Measurements from ENCODE around the gene ABCC10.

The ABCC10 gene

DNA sequence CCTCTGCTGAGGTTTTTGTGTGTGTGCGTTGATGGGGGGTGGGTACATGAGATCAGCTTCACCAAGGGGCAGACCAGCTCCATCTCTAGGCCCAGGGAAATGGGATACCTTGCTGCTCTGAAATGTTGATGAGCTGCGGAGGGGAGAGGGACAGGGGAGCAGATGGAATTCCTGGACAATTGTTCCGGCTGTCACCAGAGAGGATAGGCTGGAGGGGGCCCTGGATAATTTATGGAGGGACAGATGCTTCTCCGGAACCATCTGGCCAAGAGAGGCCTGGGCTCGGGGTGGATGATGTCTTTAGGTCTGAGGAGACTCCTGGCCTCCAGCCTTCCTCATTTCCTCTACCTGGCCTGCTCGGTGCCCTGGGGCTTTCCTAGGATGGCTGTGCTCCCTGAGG is 48.2 kb downstream of the ABCC10 start:
- no peak for DNase-seq
- H3K4me3 Mint-ChIP-seq, result no peak overlapping the region
- no peaks in the 10 kb centered on the region for H3K36me3 Mint-ChIP-seq (ENCODE audit: low read depth)
- TF ChIP-seq, protein P1, sequence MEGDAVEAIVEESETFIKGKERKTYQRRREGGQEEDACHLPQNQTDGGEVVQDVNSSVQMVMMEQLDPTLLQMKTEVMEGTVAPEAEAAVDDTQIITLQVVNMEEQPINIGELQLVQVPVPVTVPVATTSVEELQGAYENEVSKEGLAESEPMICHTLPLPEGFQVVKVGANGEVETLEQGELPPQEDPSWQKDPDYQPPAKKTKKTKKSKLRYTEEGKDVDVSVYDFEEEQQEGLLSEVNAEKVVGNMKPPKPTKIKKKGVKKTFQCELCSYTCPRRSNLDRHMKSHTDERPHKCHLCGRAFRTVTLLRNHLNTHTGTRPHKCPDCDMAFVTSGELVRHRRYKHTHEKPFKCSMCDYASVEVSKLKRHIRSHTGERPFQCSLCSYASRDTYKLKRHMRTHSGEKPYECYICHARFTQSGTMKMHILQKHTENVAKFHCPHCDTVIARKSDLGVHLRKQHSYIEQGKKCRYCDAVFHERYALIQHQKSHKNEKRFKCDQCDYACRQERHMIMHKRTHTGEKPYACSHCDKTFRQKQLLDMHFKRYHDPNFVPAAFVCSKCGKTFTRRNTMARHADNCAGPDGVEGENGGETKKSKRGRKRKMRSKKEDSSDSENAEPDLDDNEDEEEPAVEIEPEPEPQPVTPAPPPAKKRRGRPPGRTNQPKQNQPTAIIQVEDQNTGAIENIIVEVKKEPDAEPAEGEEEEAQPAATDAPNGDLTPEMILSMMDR (IDR thresholded peaks at IDR 0.05), result no peak
- peaks cover 13% of the 10 kb centered on the region for H3K27me3 Mint-ChIP-seq (ENCODE audit: low read depth, poor library complexity)
- no peak overlapping the region for H3K27ac Mint-ChIP-seq
- H3K9me3 Mint-ChIP-seq, result no peaks in the 10 kb centered on the region
- H3K4me1 Mint-ChIP-seq, result peaks cover 47% of the 10 kb centered on the region

DNA sequence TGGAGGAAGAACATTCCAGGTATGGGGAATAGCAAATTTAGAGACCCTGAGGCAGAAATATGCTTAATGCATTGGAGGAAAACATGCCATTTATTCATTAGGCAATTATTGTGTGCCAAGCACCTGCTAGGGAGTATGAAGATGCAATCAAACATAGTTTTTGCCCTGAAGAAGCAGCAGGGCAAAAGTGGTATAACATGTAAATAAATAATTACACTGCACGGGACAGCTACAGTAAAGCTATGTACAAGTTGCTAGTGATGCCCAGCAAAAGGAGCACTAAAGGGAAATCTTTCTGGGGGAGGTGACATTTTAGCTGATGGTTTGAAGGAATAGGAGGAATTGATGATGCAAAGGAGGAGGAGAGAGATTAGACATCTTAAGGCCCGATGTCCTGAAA is 49.4 kb downstream of the ABCC10 start:
- Mint-ChIP-seq H3K27me3 (ENCODE audit: low read depth, poor library complexity) (peaks cover 6% of the 10 kb centered on the region), H3K27ac (peak overlapping the region; percentile 81), H3K9me3 (no peaks in the 10 kb centered on the region), H3K4me3 (peak overlapping the region; percentile 92), H3K36me3 (ENCODE audit: low read depth) (no peaks in the 10 kb centered on the region), H3K4me1 (peaks cover 57% of the 10 kb centered on the region)
- TF ChIP-seq, protein P1 (IDR thresholded peaks at IDR 0.05), result no peak
- no peak for DNase-seq

DNA sequence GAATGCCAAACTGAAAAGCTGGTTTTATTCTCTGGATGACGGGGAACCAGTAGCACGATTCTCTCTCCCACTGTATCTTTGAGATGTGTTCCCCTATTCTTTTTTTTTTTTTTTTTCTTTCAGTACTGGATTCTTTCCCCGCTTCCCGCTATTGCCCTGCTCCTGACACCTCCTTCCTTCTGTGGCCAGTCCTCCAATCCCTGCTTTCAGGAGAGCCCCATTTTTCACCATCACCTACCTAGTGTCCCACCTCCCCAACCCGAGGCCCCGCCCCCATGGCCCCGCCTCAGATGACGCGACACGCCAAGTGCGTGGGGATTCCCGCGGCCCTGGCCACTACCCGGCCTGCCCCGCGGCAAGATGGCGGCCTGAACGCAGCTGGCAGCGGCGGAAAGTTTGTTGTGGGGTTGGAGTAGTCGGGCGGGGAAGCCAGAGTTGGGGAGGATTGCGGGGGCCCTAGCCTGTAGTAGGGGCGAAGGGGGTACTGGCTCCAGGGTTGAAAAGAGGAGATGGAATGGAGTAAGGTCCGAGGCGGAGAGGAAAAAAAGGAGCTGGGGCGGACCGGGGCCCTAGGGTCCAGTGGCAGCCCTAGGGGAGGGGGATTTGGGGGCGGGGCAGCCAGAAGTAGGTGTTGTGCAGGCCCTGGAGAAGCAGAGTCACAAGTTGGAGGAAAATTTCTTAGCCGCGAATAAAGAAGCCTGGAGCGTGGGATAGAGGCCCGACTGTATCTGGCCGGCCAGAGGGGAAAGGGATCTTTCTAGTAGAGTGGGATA is 50.1 kb downstream of the ABCC10 start, which contains the start of gene TJAP1:
Gene TJAP1 (plus strand): TSS at position 336 of the 773 bp plus-strand sequence. CDS start 21,432 bp downstream, outside the sequence.
- Mint-ChIP-seq H3K27ac (peak within 1 kb of the TSS; percentile 81), H3K4me1 (peaks cover 63% of the 10 kb centered on the region), H3K4me3 (peak within 1 kb of the TSS; percentile 92), H3K36me3 (ENCODE audit: low read depth) (no peaks in the 10 kb centered on the region), H3K9me3 (no peaks in the 10 kb centered on the region), H3K27me3 (ENCODE audit: low read depth, poor library complexity) (peaks cover 9% of the 10 kb centered on the region)
- TF ChIP-seq, protein P1 (IDR thresholded peaks at IDR 0.05), result no peak
- DNase-seq, result peak; percentile 98

DNA sequence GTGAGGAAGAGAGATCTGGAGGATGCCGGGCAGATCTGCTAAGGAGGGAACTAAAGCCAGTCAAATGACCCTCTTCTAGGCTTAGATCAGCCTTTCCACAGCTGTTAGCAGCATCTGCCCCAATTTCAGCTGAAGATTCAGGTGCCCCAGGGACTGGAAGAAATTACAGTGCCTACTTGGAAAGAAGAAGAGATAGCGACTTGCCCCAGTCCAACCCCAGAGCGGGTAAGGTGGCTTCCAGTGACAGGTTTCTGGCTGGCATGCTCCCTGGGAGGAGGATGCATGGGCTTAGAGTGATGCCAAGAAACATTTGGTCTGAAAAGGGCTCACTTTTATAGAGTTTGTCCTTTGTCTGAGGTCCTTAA is 50.6 kb downstream of the ABCC10 start:
- TF ChIP-seq, protein P1 (IDR thresholded peaks at IDR 0.05), result no peak
- H3K27ac Mint-ChIP-seq, result peak overlapping the region; percentile 81
- peak overlapping the region; percentile 92 for H3K4me3 Mint-ChIP-seq
- DNase-seq, result no peak
- H3K36me3 Mint-ChIP-seq (ENCODE audit: low read depth), result peaks cover under 1% of the 10 kb centered on the region
- H3K9me3 Mint-ChIP-seq, result no peaks in the 10 kb centered on the region
- peaks cover 9% of the 10 kb centered on the region for H3K27me3 Mint-ChIP-seq (ENCODE audit: low read depth, poor library complexity)
- peaks cover 65% of the 10 kb centered on the region for H3K4me1 Mint-ChIP-seq

DNA sequence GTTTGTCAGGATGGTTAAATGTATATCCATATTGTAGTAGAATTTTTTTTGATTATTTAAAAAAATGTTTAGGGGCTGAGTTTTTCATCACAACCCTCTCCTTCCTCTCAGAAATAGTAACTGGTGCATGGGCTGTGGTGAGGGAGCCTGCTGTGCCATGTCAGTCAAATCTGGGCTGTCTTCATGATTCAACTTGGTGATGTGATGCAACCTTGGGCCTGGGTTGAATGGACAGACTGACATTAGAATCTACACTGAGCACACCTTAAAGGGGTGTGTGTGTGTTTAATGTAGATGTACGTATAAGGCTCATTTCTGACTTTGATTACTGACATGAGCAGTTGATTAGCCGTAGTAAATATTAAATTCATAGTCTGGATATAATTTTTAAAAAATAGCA is 53.7 kb downstream of the ABCC10 start:
- Mint-ChIP-seq H3K4me3 (no peak overlapping the region), H3K27ac (no peak overlapping the region), H3K4me1 (peaks cover 55% of the 10 kb centered on the region), H3K27me3 (ENCODE audit: low read depth, poor library complexity) (peaks cover 9% of the 10 kb centered on the region), H3K9me3 (no peaks in the 10 kb centered on the region), H3K36me3 (ENCODE audit: low read depth) (peaks cover 6% of the 10 kb centered on the region)
- no peak for DNase-seq
- TF ChIP-seq, protein P1 (IDR thresholded peaks at IDR 0.05), result no peak
